Ishikawa (cell line): ENCODE data around the gene SAE1.
A peak's percentile ranks its signal among the peaks of the same experiment; 100 is the strongest.

Experiments
- CEBPB ChIP-seq: IDR thresholded peaks from 2 replicates; pipeline ENCODE4 v1.6.1; 2012
- CREB1 ChIP-seq: IDR thresholded peaks from 2 replicates; pipeline ENCODE4 v1.6.1; 2012; ENCODE audit warnings: low read depth
- EGR1 ChIP-seq: IDR thresholded peaks from 2 replicates; pipeline ENCODE4 v1.6.1; 2012
- EP300 ChIP-seq: IDR thresholded peaks from 2 replicates; pipeline ENCODE4 v1.6.1; 2012; ENCODE audit warnings: borderline replicate concordance
- FOXM1 ChIP-seq: IDR thresholded peaks from 2 replicates; pipeline ENCODE4 v1.6.1; 2012; ENCODE audit warnings: low read depth, borderline replicate concordance
- MAX ChIP-seq: IDR thresholded peaks from 2 replicates; pipeline ENCODE4 v1.6.1; 2012
- NFIC ChIP-seq: IDR thresholded peaks from 2 replicates; pipeline ENCODE4 v1.6.1; 2012
- RAD21 ChIP-seq: IDR thresholded peaks from 2 replicates; pipeline ENCODE4 v1.6.1; 2012; ENCODE audit warnings: low read depth
- REST ChIP-seq: IDR thresholded peaks from 2 replicates; pipeline ENCODE4 v1.6.1; 2012; ENCODE audit warnings: low read depth, mild to moderate bottlenecking
- TAF1 ChIP-seq: IDR thresholded peaks from 2 replicates; pipeline ENCODE4 v1.6.1; 2012; ENCODE audit warnings: low read depth, mild to moderate bottlenecking
- TCF12 ChIP-seq: IDR thresholded peaks from 2 replicates; pipeline ENCODE4 v1.6.1; 2012; ENCODE audit warnings: low read depth
- TEAD4 ChIP-seq: IDR thresholded peaks from 2 replicates; pipeline ENCODE4 v1.6.1; 2012
- USF1 ChIP-seq: IDR thresholded peaks from 2 replicates; pipeline ENCODE4 v1.6.1; 2012
- YY1 ChIP-seq: IDR thresholded peaks from 2 replicates; pipeline ENCODE4 v1.6.1; 2012; ENCODE audit warnings: low read depth
- ZBTB7A ChIP-seq: IDR thresholded peaks from 2 replicates; pipeline ENCODE4 v1.6.1; 2012; ENCODE audit warnings: low read depth

Gene SAE1

GRCh38 chr19:47256693-47257410 lies 126.2 kb downstream of the SAE1 start:
- TF ChIP-seq EP300 (no peak), ZBTB7A (peak; percentile 14; the same call in 1 of the 2 replicates), NFIC (peak; percentile 57; the same call in 1 of the 2 replicates), MAX (no peak), TEAD4 (no peak), USF1 (no peak), TAF1 (0 out of 2 replicates have a peak, but pooled peaks have one; percentile 5), YY1 (no peak), REST (no peak), FOXM1 (no peak), CEBPB (peak; percentile 60), RAD21 (no peak), CREB1 (peak; percentile 69; the same call in 1 of the 2 replicates), TCF12 (no peak; the same call in 1 of the 2 replicates), EGR1 (peak; percentile 18)

- peak; percentile 43 for TF ChIP-seq MAX
- no peak for TF ChIP-seq NFIC
- TF ChIP-seq FOXM1, result no peak
- no peak for TF ChIP-seq REST
- TF ChIP-seq TAF1, result peak; percentile 38; the same call in 1 of the 2 replicates
- peak; percentile 33 for TF ChIP-seq TEAD4
These were observed 127.0 kb downstream of the SAE1 start for GRCh38 chr19:47257411-47258169.

GRCh38 chr19:47258434-47258833 lies 127.8 kb downstream of the SAE1 start:
- TF ChIP-seq CEBPB (no peak), YY1 (no peak), ZBTB7A (no peak), EP300 (no peak), TEAD4 (no peak), EGR1 (no peak), MAX (no peak), TAF1 (no peak), USF1 (no peak), TCF12 (no peak), CREB1 (no peak), FOXM1 (no peak)

GRCh38 chr19:47258895-47259555 lies 128.4 kb downstream of the SAE1 start:
- TF ChIP-seq CEBPB, result no peak
- no peak for TF ChIP-seq YY1
- TF ChIP-seq FOXM1, result no peak
- no peak for TF ChIP-seq REST
- no peak for TF ChIP-seq EGR1
- no peak for TF ChIP-seq RAD21
- no peak for TF ChIP-seq NFIC
- no peak for TF ChIP-seq CREB1
- TF ChIP-seq USF1, result no peak
- TF ChIP-seq TAF1, result no peak
- TF ChIP-seq ZBTB7A, result no peak
- TF ChIP-seq MAX, result no peak
- TF ChIP-seq TCF12, result no peak
- no peak for TF ChIP-seq EP300
- TF ChIP-seq TEAD4, result no peak
